Measurements from ENCODE around the gene C7orf57.

The C7orf57 gene

GRCh38 chr7:48025624-48026023 is 9.7 kb upstream of the C7orf57 start:
- TF ChIP-seq Cebpa-rat (IDR thresholded peaks at IDR 0.05): no peak
- Histone ChIP-seq H3K4me3 (no peak overlapping the region), H3K4me2 (no peak overlapping the region), H3K27me3 (no peaks in the 10 kb centered on the region), H3K9ac (no peak overlapping the region), H3K9me3 (replicated peaks in 1 of 11) (peaks cover 14 to 33% (median 22%) of the 10 kb centered on the region in 11 experiments; a peak in 19 of 22 replicates), H4K20me1 (no peaks in the 10 kb centered on the region), H3K36me3 (no peaks in the 10 kb centered on the region), H3K27ac (no peak overlapping the region), H3K4me1 (peaks cover 0 to 7% (median 2%) of the 10 kb centered on the region in 10 experiments; a peak in 6 of 20 replicates)

- Histone ChIP-seq H4K20me1 (no peaks in the 10 kb centered on the region), H3K4me1 (peaks cover 0 to 7% (median 2%) of the 10 kb centered on the region in 10 experiments; a peak in 6 of 20 replicates), H3K9me3 (replicated peaks in 1 of 11) (peaks cover 6 to 16% (median 9%) of the 10 kb centered on the region in 11 experiments; a peak in 17 of 22 replicates), H3K4me2 (no peak within 1 kb of the TSS), H3K27me3 (no peaks in the 10 kb centered on the region), H3K36me3 (no peaks in the 10 kb centered on the region), H3K4me3 (no peak within 1 kb of the TSS), H3K27ac (no peak within 1 kb of the TSS), H3K9ac (no peak within 1 kb of the TSS)
- TF ChIP-seq Cebpa-rat (IDR thresholded peaks at IDR 0.05): no peak
These were observed 6.4 kb upstream of the C7orf57 start, which contains the start of gene SUN3 for GRCh38 chr7:48028938-48029337. SUN3 (minus strand) TSS chr7:48029107; CDS start chr7:48028938, 169 bp downstream.

GRCh38 chr7:48031111-48031510 is 4.2 kb upstream of the C7orf57 start:
- TF ChIP-seq Cebpa-rat (IDR thresholded peaks at IDR 0.05): no peak
- no peak overlapping the region for H3K4me3 ChIP-seq
- no peak overlapping the region for H3K9ac ChIP-seq

DNA sequence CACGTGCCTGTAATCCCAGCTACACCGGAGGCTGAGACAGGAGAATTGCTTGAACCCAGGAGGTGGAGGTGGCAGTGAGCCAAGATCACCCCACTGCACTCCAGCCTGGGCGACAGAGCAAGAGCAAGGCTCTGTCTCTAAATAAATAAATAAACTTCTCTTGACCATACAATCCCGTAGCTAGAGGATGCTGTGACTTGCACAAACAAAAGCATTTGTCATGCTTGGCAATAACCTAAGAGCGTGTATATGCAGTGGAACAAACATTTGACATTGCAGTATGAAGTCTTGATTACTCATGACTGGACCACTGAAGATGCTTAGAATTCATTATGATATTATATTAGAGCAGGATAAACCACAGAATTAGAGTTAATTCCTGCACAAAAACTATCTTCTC is 1.4 kb upstream of the C7orf57 start:
- no peak overlapping the region for H3K4me3 ChIP-seq
- TF ChIP-seq Cebpa-rat (IDR thresholded peaks at IDR 0.05): no peak
- H3K9me3 ChIP-seq (replicated peaks in 1 of 11): peaks cover 0 to 13% (median 6%) of the 10 kb centered on the region in 11 experiments; a peak in 9 of 22 replicates
- H3K27ac ChIP-seq: no peak overlapping the region
- peaks cover 20 to 30% (median 25%) of the 10 kb centered on the region in 11 experiments for H3K27me3 ChIP-seq
- H3K9ac ChIP-seq: no peak overlapping the region
- no peak overlapping the region for H3K4me2 ChIP-seq
- peaks cover 0 to 8% (median 6%) of the 10 kb centered on the region in 10 experiments; a peak in 6 of 20 replicates for H3K4me1 ChIP-seq
- H3K36me3 ChIP-seq: no peaks in the 10 kb centered on the region
- H4K20me1 ChIP-seq: no peaks in the 10 kb centered on the region

More at GRCh38 chr7:48031111-48031510, 4.2 kb upstream of the C7orf57 start:
- Histone ChIP-seq H4K20me1 (no peaks in the 10 kb centered on the region), H3K36me3 (no peaks in the 10 kb centered on the region), H3K27me3 (peaks cover 9 to 17% (median 14%) of the 10 kb centered on the region in 11 experiments), H3K9me3 (replicated peaks in 1 of 11) (peaks cover 0 to 11% (median 6%) of the 10 kb centered on the region in 11 experiments; a peak in 11 of 22 replicates), H3K4me1 (peaks cover 0 to 13% (median 7%) of the 10 kb centered on the region in 10 experiments; a peak in 9 of 20 replicates), H3K27ac (no peak overlapping the region), H3K4me2 (no peak overlapping the region)

DNA sequence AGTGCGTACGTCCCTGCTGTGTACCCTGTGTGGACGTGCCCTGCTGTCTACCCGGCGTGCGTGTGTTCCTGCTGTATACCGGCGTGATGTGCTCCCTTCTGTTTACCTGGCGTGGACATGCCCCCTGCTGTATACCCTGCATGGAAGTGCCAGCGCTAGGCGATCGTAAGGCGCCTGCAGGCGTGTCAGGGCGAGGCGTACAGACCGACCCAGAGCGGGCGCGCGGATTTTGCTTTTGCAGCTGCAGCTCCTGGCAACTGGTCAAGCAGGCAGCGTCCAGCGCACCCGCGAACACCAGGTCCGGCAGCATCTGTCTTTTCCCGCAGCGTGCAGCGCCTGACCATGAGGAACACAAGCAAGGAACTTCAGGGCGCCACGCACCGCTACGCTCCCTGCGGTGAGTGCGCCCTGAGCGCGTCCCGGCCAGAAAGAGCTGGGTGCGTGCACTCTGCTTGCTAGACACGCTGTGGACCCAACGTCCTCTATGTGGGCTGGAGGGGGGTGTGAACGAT is 680 bp downstream of the C7orf57 start:
- Histone ChIP-seq H3K4me2 (peak overlapping the region; percentile 53 to 85 (median 77)), H3K27ac (peak overlapping the region in 1 of 11 experiments; percentile 57; a peak in 1 of 22 replicates), H3K4me3 (peak overlapping the region; percentile 37 to 70 (median 56)), H4K20me1 (no peaks in the 10 kb centered on the region), H3K36me3 (no peaks in the 10 kb centered on the region), H3K27me3 (peaks cover 20 to 30% (median 25%) of the 10 kb centered on the region in 11 experiments), H3K4me1 (peaks cover 0 to 8% (median 6%) of the 10 kb centered on the region in 10 experiments; a peak in 11 of 20 replicates), H3K9me3 (replicated peaks in 1 of 11) (peaks cover 0 to 13% (median 6%) of the 10 kb centered on the region in 11 experiments; a peak in 9 of 22 replicates), H3K9ac (peak overlapping the region in 1 of 11 experiments; percentile 52; a peak in 1 of 22 replicates)
- no peak for TF ChIP-seq Cebpa-rat (IDR thresholded peaks at IDR 0.05)

- Histone ChIP-seq H3K4me1 (peaks cover 0 to 19% (median 8%) of the 10 kb centered on the region in 10 experiments; a peak in 12 of 20 replicates), H3K27ac (no peak overlapping the region), H3K9me3 (replicated peaks in 1 of 11) (peaks cover 0 to 13% (median 6%) of the 10 kb centered on the region in 11 experiments; a peak in 9 of 22 replicates), H3K27me3 (peaks cover 20 to 30% (median 25%) of the 10 kb centered on the region in 11 experiments), H3K4me3 (no peak overlapping the region), H3K9ac (no peak overlapping the region), H3K36me3 (no peaks in the 10 kb centered on the region), H3K4me2 (no peak overlapping the region), H4K20me1 (no peaks in the 10 kb centered on the region)
- TF ChIP-seq Cebpa-rat (IDR thresholded peaks at IDR 0.05): no peak
These were observed 3.6 kb downstream of the C7orf57 start for GRCh38 chr7:48038815-48039506.

- Histone ChIP-seq H3K9ac (no peak overlapping the region), H3K4me1 (peaks cover under 1 to 17% (median 6%) of the 10 kb centered on the region in 10 experiments; a peak in 14 of 20 replicates), H3K9me3 (replicated peaks in 1 of 11) (peaks cover 0 to 3% (median 0%) of the 10 kb centered on the region in 11 experiments; a peak in 5 of 22 replicates), H4K20me1 (no peaks in the 10 kb centered on the region), H3K36me3 (no peaks in the 10 kb centered on the region), H3K27me3 (peaks cover 8 to 13% (median 12%) of the 10 kb centered on the region in 11 experiments), H3K4me2 (peak overlapping the region in 4 of 11 experiments; percentile 21 to 54 (median 42); a peak in 6 of 22 replicates), H3K27ac (no peak overlapping the region), H3K4me3 (no peak overlapping the region)
- no peak for TF ChIP-seq Cebpa-rat (IDR thresholded peaks at IDR 0.05)
These were observed 5.8 kb downstream of the C7orf57 start for GRCh38 chr7:48040944-48041652.

DNA sequence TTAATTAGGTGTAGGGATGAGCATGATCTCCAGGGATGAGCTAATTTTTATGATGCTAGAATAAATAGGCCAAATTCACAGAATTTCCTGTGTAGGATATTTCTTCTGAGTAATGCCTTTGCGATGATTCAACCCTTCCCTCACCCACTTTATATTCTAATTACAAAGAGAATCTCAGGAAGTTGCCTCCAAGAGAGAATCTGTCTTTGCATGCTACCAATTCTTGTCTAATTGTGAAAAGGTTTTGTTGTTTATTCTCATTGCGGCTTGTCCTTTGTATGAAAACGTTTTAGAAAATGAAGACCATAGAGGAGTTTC is 6.3 kb downstream of the C7orf57 start:
- Histone ChIP-seq H4K20me1 (no peaks in the 10 kb centered on the region), H3K9ac (no peak overlapping the region), H3K4me2 (peak overlapping the region in 4 of 11 experiments; percentile 21 to 54 (median 42); a peak in 6 of 22 replicates), H3K27ac (no peak overlapping the region), H3K36me3 (no peaks in the 10 kb centered on the region), H3K27me3 (peaks cover 3 to 8% (median 7%) of the 10 kb centered on the region in 11 experiments; a peak in 21 of 22 replicates), H3K9me3 (replicated peaks in 1 of 11) (no peaks in the 10 kb centered on the region), H3K4me3 (no peak overlapping the region), H3K4me1 (peaks cover 6 to 22% (median 11%) of the 10 kb centered on the region in 10 experiments; a peak in 15 of 20 replicates)
- TF ChIP-seq Cebpa-rat (IDR thresholded peaks at IDR 0.05): no peak

All from BLaER1 treated with 17β-estradiol and CSF1 and Interleukin-3, amounts not matched to agents 10 nM and 100 nM (cell line).